ENCODE data around the gene KIF2C.
"Not testable (repeated sequence)": the region's sequence is repeated elsewhere in the genome, so short reads cannot be mapped to it uniquely, and the experiment has no call there.

KIF2C gene

DNA sequence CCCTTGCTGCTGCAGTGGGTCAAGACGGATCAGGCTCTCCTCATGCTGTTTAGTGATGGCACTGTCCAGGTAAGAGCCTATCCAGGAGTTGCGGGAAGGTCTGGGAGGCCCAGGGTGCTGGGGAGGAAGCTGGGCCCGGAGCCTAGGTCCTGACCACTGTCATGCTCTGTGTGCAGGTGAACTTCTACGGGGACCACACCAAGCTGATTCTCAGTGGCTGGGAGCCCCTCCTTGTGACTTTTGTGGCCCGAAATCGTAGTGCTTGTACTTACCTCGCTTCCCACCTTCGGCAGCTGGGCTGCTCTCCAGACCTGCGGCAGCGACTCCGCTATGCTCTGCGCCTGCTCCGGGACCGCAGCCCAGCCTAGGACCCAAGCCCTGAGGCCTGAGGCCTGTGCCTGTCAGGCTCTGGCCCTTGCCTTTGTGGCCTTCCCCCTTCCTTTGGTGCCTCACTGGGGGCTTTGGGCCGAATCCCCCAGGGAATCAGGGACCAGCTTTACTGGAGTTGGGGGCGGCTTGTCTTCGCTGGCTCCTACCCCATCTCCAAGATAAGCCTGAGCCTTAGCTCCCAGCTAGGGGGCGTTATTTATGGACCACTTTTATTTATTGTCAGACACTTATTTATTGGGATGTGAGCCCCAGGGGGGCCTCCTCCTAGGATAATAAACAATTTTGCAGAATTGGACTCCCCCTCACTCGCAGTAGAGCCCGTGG, 65.8 kb downstream of the KIF2C start:
- Histone ChIP-seq H3K27ac (ENCODE audit: low read depth, low read length) (no peak overlapping the region), H3K4me3 (ENCODE audit: low read depth in 1 of 2, low read length in 2 of 2) (no peak overlapping the region), H3K27me3 (ENCODE audit: control insufficient read depth in 1 of 2, insufficient read depth in 2 of 2, low read length in 2 of 2) (no peaks in the 10 kb centered on the region), H3K4me1 (ENCODE audit: control insufficient read depth in 1 of 2, insufficient read depth in 2 of 2, low read length in 2 of 2) (peaks cover 61 to 62% of the 10 kb centered on the region in 2 donors), H3K9ac (ENCODE audit: low read depth in 1 of 2, low read length in 2 of 2) (no peak overlapping the region), H3K9me3 (ENCODE audit: control insufficient read depth in 1 of 2, low read length in 2 of 2) (no peaks in the 10 kb centered on the region), H3K36me3 (ENCODE audit: control insufficient read depth in 1 of 2, insufficient read depth in 2 of 2, low read length in 2 of 2) (peaks cover 18 to 35% of the 10 kb centered on the region in 2 donors)

DNA sequence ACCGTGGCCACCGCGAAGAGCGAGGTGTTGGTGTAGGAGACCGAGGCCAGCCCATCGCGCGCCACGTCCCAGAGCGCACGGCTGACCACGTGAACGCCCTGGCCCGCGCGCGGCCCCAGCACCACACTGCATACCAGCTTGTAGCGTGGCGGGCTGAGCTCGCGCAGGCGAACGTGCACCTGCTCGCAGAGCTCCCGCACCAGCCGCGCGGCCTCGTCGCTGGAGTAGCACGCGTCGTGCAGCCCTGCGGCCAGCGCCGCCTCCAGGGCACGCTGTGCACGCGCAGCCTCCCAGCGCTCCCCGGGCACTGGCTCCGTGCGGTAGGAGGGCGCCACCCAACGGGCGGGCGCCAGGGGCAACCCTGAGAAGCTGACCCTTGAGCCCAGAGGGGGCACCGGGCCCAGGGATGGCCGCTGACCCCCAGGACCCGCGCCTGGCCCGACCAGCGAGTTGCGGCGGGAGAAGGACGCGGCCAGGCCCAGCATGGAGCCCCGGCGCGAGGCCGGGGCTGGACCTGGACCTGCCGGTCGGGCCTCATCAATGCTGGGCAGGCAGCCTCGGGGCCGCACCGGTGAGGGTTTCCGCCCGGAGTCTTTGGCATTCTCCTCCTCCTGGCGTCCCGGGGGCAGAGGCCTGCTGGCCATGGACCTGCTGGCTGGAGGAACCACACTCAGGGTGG, 66.5 kb downstream of the KIF2C start:
- H3K27ac ChIP-seq (ENCODE audit: low read depth, low read length), result peak overlapping the region; percentile 97
- H3K4me3 ChIP-seq (ENCODE audit: low read depth in 1 of 2, low read length in 2 of 2), result no peak overlapping the region

DNA sequence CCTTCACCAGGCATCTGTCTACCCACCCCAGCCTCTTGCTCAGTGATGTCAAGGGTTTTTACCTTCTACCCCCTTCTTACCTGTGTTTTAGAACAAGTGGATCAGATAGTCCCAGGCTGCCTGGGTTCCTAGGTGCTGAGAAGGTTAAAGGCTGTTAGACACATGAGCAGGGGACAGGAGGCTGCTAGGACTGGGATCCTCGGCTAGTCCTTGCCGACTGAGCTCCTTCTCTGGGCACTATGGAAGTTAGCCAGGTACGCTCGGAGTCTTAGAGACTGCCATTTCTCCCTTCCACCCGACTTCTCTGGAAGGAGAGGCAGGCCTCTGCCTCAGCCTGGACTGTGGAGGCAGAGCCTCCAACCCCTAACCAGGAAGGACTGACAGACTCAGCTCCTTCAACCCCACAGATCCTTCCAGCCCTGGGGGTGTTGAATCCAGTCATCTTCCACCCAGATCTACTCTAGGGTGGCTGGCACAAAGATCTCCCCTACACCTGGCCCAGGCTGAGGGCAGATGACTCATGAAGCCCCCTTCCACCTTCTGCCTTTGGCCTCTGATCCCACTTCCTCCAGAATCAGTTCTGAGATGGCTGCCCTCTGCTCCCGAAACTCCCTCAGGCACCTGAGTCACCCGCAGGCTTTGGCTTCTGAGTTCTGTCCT, 67.2 kb downstream of the KIF2C start, which contains the start of gene DYNLT4:
DYNLT4 (minus strand) TSS at position 648 of the 660 bp plus-strand sequence. CDS start 683 bp downstream, outside the sequence.
- Histone ChIP-seq H3K36me3 (ENCODE audit: control insufficient read depth in 1 of 2, insufficient read depth in 2 of 2, low read length in 2 of 2) (peaks cover 18 to 35% of the 10 kb centered on the region in 2 donors), H3K9ac (ENCODE audit: low read depth in 1 of 2, low read length in 2 of 2) (peak within 1 kb of the TSS; percentile 55 to 71), H3K27me3 (ENCODE audit: control insufficient read depth in 1 of 2, insufficient read depth in 2 of 2, low read length in 2 of 2) (no peaks in the 10 kb centered on the region), H3K27ac (ENCODE audit: low read depth, low read length) (peak within 1 kb of the TSS; percentile 97), H3K4me1 (ENCODE audit: control insufficient read depth in 1 of 2, insufficient read depth in 2 of 2, low read length in 2 of 2) (peaks cover 64 to 68% of the 10 kb centered on the region in 2 donors), H3K4me3 (ENCODE audit: low read depth in 1 of 2, low read length in 2 of 2) (peak within 1 kb of the TSS; percentile 36 to 43), H3K9me3 (ENCODE audit: control insufficient read depth in 1 of 2, low read length in 2 of 2) (no peaks in the 10 kb centered on the region)

More for the DNA sequence above, 66.5 kb downstream of the KIF2C start:
- H3K9me3 ChIP-seq (ENCODE audit: control insufficient read depth in 1 of 2, low read length in 2 of 2), result no peaks in the 10 kb centered on the region
- H3K27me3 ChIP-seq (ENCODE audit: control insufficient read depth in 1 of 2, insufficient read depth in 2 of 2, low read length in 2 of 2), result no peaks in the 10 kb centered on the region
- peaks cover 62% of the 10 kb centered on the region in 2 donors for H3K4me1 ChIP-seq (ENCODE audit: control insufficient read depth in 1 of 2, insufficient read depth in 2 of 2, low read length in 2 of 2)
- peak overlapping the region; percentile 55 to 71 for H3K9ac ChIP-seq (ENCODE audit: low read depth in 1 of 2, low read length in 2 of 2)
- H3K36me3 ChIP-seq (ENCODE audit: control insufficient read depth in 1 of 2, insufficient read depth in 2 of 2, low read length in 2 of 2), result peaks cover 18 to 35% of the 10 kb centered on the region in 2 donors

DNA sequence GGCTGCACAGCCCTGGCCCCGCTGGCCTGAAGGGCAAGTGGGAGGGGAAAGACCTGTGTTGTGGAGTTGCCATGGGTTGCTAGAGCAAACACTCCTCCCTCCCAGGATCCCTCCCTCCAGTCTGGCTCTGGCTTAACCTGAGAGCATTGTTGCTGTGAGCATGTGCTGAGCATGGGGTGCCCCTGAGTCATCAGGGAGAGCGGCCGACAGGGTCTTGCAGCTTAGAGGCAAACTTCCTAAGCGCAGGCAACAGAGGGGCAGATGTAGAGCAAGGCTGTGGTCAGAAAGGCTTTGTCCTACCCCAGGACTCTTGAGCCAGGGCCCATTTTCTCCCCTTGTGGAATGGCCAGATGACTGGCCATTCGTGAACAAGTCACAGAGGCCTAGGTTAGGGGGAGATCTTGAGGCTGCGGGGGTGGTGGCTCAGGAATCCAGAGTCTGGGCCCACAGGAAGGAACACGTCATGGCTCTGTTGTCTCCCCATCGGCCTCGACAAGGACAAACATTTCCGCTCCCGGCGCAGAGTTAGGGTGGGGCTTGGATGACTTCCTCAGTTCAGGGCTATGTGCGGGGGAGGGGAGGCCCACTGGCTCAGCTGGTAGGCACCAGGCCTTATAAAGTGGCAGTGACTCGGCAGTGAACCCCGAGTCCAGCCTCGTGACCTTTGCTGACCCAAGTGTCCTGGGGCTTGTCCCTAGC, 67.9 kb downstream of the KIF2C start:
- Histone ChIP-seq H3K27me3 (ENCODE audit: control insufficient read depth in 1 of 2, insufficient read depth in 2 of 2, low read length in 2 of 2) (no peaks in the 10 kb centered on the region), H3K4me3 (ENCODE audit: low read depth in 1 of 2, low read length in 2 of 2) (peak overlapping the region; percentile 28 to 36), H3K4me1 (ENCODE audit: control insufficient read depth in 1 of 2, insufficient read depth in 2 of 2, low read length in 2 of 2) (peaks cover 61 to 64% of the 10 kb centered on the region in 2 donors)

DNA sequence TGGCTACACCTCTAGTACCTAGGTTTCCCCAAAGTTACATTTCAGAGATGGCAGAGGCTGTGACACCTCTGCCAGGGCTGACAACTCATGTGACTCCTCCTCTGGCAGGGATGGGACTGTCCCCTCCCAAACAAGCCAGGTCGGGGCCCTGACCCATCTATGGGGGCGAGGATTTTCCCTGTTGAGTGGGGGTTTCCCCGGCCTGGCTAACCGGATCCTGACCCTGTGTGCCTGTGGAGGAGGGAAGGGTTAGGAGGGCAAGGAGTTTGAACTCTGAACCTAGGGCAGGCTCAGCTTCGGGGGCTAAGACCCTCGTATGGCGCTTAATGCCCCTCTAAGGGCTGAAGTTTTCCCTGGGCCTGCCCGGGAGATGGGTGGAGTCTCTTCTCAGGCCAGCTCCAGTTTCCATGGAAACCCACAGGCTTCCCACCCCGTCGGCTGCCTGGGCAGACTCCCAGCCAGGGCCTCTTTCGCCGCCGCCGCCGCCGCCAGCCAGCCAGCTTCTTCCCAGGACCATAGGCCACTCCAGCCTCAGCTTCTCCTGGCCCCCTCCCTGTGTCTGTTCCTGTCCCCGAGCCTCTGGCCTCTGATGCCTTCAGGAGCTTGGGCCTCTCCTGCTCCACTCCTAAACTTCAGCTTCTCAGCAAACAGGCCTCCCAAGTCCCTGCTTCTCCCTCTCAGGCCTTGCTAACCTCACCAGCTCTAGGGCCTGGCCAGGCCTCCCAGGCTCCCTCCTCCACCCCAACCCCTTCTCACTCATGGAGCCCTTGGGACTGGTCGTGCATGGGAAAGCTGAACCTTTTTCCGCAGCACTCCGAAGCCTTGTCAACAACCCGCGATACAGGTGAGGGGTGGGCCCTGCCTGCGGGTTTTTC, 68.7 kb downstream of the KIF2C start, which contains the start of gene BTBD19:
BTBD19 (plus strand) TSS at position 461 of the 875 bp plus-strand sequence; CDS start at position 759, 298 bp downstream.
- H3K27me3 ChIP-seq (ENCODE audit: control insufficient read depth in 1 of 2, insufficient read depth in 2 of 2, low read length in 2 of 2), result no peaks in the 10 kb centered on the region
- peaks cover 10 to 26% of the 10 kb centered on the region in 2 donors for H3K36me3 ChIP-seq (ENCODE audit: control insufficient read depth in 1 of 2, insufficient read depth in 2 of 2, low read length in 2 of 2)
- no peaks in the 10 kb centered on the region for H3K9me3 ChIP-seq (ENCODE audit: control insufficient read depth in 1 of 2, low read length in 2 of 2)
- H3K9ac ChIP-seq (ENCODE audit: low read depth in 1 of 2, low read length in 2 of 2), result peak within 1 kb of the TSS; percentile 55 to 71
- H3K27ac ChIP-seq (ENCODE audit: low read depth, low read length), result peak within 1 kb of the TSS; percentile 97
- H3K4me1 ChIP-seq (ENCODE audit: control insufficient read depth in 1 of 2, insufficient read depth in 2 of 2, low read length in 2 of 2), result peaks cover 64% of the 10 kb centered on the region in 2 donors
- peak within 1 kb of the TSS; percentile 40 to 51 for H3K4me3 ChIP-seq (ENCODE audit: low read depth in 1 of 2, low read length in 2 of 2)

More for the DNA sequence above, 67.9 kb downstream of the KIF2C start:
- peak overlapping the region; percentile 55 to 71 for H3K9ac ChIP-seq (ENCODE audit: low read depth in 1 of 2, low read length in 2 of 2)
- H3K36me3 ChIP-seq (ENCODE audit: control insufficient read depth in 1 of 2, insufficient read depth in 2 of 2, low read length in 2 of 2), result peaks cover 18 to 34% of the 10 kb centered on the region in 2 donors
- H3K27ac ChIP-seq (ENCODE audit: low read depth, low read length), result peak overlapping the region; percentile 97
- H3K9me3 ChIP-seq (ENCODE audit: control insufficient read depth in 1 of 2, low read length in 2 of 2), result no peaks in the 10 kb centered on the region

DNA sequence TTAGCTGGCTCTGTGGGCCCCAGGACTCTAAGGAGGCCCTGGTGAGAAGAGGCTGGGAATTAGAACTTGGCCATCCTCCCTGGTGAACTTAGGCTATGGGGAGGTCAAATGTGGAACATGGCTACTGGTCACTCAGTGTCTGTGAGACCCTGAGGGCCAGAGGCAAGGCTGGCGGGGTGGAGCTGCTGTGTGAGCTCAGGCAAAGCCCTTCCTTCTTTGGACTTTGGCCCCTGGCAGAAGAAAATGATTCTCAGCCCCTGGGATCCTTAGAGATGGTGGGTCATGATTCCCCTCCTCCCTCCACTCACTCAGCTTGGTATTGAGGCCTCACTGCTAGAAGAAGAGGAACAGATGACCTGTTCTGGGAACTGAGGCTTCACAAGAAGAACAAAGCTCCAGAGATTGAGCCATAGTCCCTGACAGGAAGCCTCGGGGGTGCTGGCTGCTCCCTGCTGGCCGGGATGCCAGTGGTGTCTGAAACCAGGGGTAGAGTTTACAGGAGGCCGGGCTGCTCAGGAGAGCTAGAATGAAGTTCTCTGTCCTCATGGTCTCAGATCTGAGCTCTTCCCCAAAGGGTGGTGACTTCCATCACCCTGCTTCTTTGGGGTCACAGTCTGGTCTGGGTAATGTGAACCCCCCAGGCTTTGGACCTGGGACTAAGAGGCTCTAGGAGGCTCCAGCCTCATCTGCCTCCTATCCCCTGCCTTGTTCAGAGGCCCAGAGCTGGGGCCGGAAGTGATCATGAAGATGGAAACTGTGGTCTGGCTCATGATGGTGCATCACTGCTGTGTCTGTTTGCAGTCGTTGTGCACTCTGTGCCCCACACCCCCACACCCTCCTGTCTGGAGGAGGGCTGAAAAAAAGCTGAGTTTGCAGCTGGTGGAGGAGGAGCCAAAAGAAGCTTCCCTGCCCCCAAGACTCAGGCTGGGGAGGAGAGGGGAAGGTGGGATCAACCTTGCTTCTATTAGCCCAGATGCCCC, 69.6 kb downstream of the KIF2C start:
- H3K27me3 ChIP-seq (ENCODE audit: control insufficient read depth in 1 of 2, insufficient read depth in 2 of 2, low read length in 2 of 2), result no peaks in the 10 kb centered on the region
- H3K4me3 ChIP-seq (ENCODE audit: low read depth in 1 of 2, low read length in 2 of 2), result peak overlapping the region; percentile 40 to 51
- peak overlapping the region; percentile 55 to 71 for H3K9ac ChIP-seq (ENCODE audit: low read depth in 1 of 2, low read length in 2 of 2)
- no peaks in the 10 kb centered on the region for H3K9me3 ChIP-seq (ENCODE audit: control insufficient read depth in 1 of 2, low read length in 2 of 2)
- H3K4me1 ChIP-seq (ENCODE audit: control insufficient read depth in 1 of 2, insufficient read depth in 2 of 2, low read length in 2 of 2), result peaks cover 64% of the 10 kb centered on the region in 2 donors
- H3K36me3 ChIP-seq (ENCODE audit: control insufficient read depth in 1 of 2, insufficient read depth in 2 of 2, low read length in 2 of 2), result peaks cover 6 to 17% of the 10 kb centered on the region in 2 donors
- peak overlapping the region; percentile 97 for H3K27ac ChIP-seq (ENCODE audit: low read depth, low read length)

DNA sequence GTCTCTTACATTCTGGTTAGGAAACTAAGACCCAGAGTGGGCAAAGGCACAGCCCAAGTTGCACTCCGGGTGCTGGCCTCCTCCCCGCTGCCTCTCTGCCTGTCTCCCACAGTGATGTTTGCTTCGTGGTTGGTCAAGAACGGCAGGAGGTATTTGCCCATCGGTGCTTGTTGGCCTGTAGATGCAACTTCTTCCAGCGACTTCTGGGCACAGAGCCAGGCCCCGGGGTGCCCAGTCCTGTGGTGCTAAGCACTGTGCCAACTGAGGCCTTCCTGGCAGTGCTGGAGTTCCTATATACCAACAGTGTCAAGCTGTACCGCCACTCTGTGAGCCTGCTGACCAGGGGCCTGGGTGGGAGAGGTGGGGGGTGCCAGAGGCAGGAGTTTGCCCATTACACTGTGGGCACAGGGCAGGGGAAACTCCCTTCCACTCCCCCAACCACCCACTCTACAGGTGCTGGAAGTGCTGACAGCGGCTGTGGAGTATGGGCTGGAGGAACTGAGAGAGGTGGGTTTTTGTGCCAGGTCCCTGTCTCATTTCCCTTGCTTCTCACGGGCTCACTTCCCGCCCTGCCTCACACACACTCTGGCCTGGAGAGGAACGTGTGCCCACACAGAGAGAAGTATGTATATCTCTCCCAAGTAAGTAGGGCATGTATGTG, 70.6 kb downstream of the KIF2C start:
- Histone ChIP-seq H3K4me1 (ENCODE audit: control insufficient read depth in 1 of 2, insufficient read depth in 2 of 2, low read length in 2 of 2) (peaks cover 64% of the 10 kb centered on the region in 2 donors), H3K36me3 (ENCODE audit: control insufficient read depth in 1 of 2, insufficient read depth in 2 of 2, low read length in 2 of 2) (peaks cover 6 to 8% of the 10 kb centered on the region in 2 donors), H3K9me3 (ENCODE audit: control insufficient read depth in 1 of 2, low read length in 2 of 2) (no peaks in the 10 kb centered on the region), H3K27ac (ENCODE audit: low read depth, low read length) (peak overlapping the region; percentile 73), H3K4me3 (ENCODE audit: low read depth in 1 of 2, low read length in 2 of 2) (peak overlapping the region; percentile 7 to 40), H3K9ac (ENCODE audit: low read depth in 1 of 2, low read length in 2 of 2) (peak overlapping the region; percentile 55 to 71), H3K27me3 (ENCODE audit: control insufficient read depth in 1 of 2, insufficient read depth in 2 of 2, low read length in 2 of 2) (no peaks in the 10 kb centered on the region)

DNA sequence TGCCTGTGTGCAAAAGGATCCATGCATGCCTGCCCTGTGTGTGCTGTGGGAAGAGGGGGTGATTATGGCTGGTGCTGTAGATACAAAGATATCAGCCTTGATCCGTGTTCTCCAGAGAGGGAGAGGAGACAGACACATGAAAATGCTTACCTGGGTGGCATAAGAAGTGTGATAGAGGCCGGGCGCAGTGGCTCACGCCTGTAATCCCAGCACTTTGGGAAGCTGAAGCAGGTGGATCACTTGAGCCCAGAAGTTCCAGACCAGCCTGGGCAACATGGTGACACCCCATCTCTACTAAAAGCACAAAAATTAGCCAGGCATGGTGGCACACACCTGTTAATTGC, 71.1 kb downstream of the KIF2C start:
- H3K27me3 ChIP-seq (ENCODE audit: control insufficient read depth in 1 of 2, insufficient read depth in 2 of 2, low read length in 2 of 2); H3K9me3 ChIP-seq (ENCODE audit: control insufficient read depth in 1 of 2, low read length in 2 of 2); H3K4me3 ChIP-seq (ENCODE audit: low read depth in 1 of 2, low read length in 2 of 2); H3K36me3 ChIP-seq (ENCODE audit: control insufficient read depth in 1 of 2, insufficient read depth in 2 of 2, low read length in 2 of 2): not testable (repeated sequence)
- H3K27ac ChIP-seq (ENCODE audit: low read depth, low read length), result peak overlapping the region; percentile 73
- H3K9ac ChIP-seq (ENCODE audit: low read depth in 1 of 2, low read length in 2 of 2), result peak overlapping the region; percentile 55 to 71
- H3K4me1 ChIP-seq (ENCODE audit: control insufficient read depth in 1 of 2, insufficient read depth in 2 of 2, low read length in 2 of 2), result peaks cover 64% of the 10 kb centered on the region in 2 donors
